Calu3 (cell line): ENCODE results near the gene NCK2. TPM values are rescaled to one million over a fixed set of nuclear protein-coding genes. Genes with fewer than 3 reads are reported as not detected.

Experiments
- BruUV-seq: library from RNA; stranded (reverse); fragments of 400-500 nt; replicated peaks from 2 replicates; lab custom pipeline; 2021; lab: Mats Ljungman, UMichigan
- CTCF ChIA-PET: fragments of 300-600 bp; sonication (Branson Sonifier 250); formaldehyde crosslinking; loops from one replicate; lab custom pipeline; 2022; ENCODE audit warnings: antibody characterized with exemption; lab: Charles Lee
- DNase-seq: peaks from one replicate; pipeline ENCODE4 v3.0.0; 2022
- H3K27ac Mint-ChIP-seq: one replicate; pipeline ENCODE4 v1.8.0; 2022; ENCODE audit warnings: mixed read lengths; ENCODE audit not compliant: unreplicated experiment
- H3K27me3 Mint-ChIP-seq: one replicate; pipeline ENCODE4 v1.8.0; 2022; ENCODE audit warnings: mixed read lengths; ENCODE audit not compliant: unreplicated experiment
- H3K36me3 Mint-ChIP-seq: one replicate; pipeline ENCODE4 v1.8.0; 2022; ENCODE audit warnings: mild to moderate bottlenecking, moderate library complexity, mixed read lengths; ENCODE audit not compliant: insufficient read depth, unreplicated experiment
- H3K4me1 Mint-ChIP-seq: one replicate; pipeline ENCODE4 v1.8.0; 2022; ENCODE audit warnings: mild to moderate bottlenecking, low read depth, mixed read lengths; ENCODE audit not compliant: unreplicated experiment
- H3K4me3 Mint-ChIP-seq: one replicate; pipeline ENCODE4 v1.8.0; 2022; ENCODE audit warnings: mild to moderate bottlenecking, low read depth, moderate library complexity, mixed read lengths; ENCODE audit not compliant: unreplicated experiment
- H3K9me3 Mint-ChIP-seq: one replicate; pipeline ENCODE4 v1.8.0; 2022; ENCODE audit warnings: low read depth, mixed read lengths; ENCODE audit not compliant: unreplicated experiment
- CTCF ChIP-seq: fragments of 200-600 bp; IDR thresholded peaks from one replicate; pipeline ENCODE4 v1.8.0; 2022; ENCODE audit warnings: antibody characterized with exemption; ENCODE audit not compliant: unreplicated experiment
- intact Hi-C: fragments of 100-400 bp; cut with micrococcal nuclease; formaldehyde crosslinking; loops from one replicate; pipeline ENCODE4 v1.10.0; 2022; ENCODE audit not compliant: unreplicated experiment
- total RNA-seq: library from RNA; stranded (reverse); gene quantifications from 2 replicates; pipeline ENCODE4 v1.2.3, GENCODE V29; 2022

The NCK2 gene
- total RNA-seq, 1 experiment from 2014 or later: 88.6 TPM

GRCh38 chr2:105708697-105709096 is 36.0 kb upstream of the NCK2 start:
- H3K36me3 Mint-ChIP-seq: no peaks in the 10 kb centered on the region
- no peak overlapping the region for H3K4me3 Mint-ChIP-seq
- CTCF ChIA-PET: no interaction called here
- H3K4me1 Mint-ChIP-seq: peaks cover 9% of the 10 kb centered on the region
- no TSS peak for BruUV-seq
- no peak overlapping the region for H3K27ac Mint-ChIP-seq
- intact Hi-C loops: no loop called here
- no peak for TF ChIP-seq CTCF
- H3K9me3 Mint-ChIP-seq: no peaks in the 10 kb centered on the region
- no peaks in the 10 kb centered on the region for H3K27me3 Mint-ChIP-seq
- no peak for DNase-seq

GRCh38 chr2:105711394-105711793 is 33.3 kb upstream of the NCK2 start:
- H3K36me3 Mint-ChIP-seq: no peaks in the 10 kb centered on the region
- TF ChIP-seq CTCF: no peak
- CTCF ChIA-PET: no interaction called here
- H3K4me3 Mint-ChIP-seq: no peak overlapping the region
- H3K27ac Mint-ChIP-seq: no peak overlapping the region
- no TSS peak for BruUV-seq
- no peak for DNase-seq
- intact Hi-C loops: no loop called here
- H3K27me3 Mint-ChIP-seq: no peaks in the 10 kb centered on the region
- peaks cover 9% of the 10 kb centered on the region for H3K4me1 Mint-ChIP-seq
- no peaks in the 10 kb centered on the region for H3K9me3 Mint-ChIP-seq

GRCh38 chr2:105712166-105712915 is 32.4 kb upstream of the NCK2 start:
- CTCF ChIA-PET: interaction anchor here (0.6 kb wide), 2 partner anchors 24 to 97 kb away, joined by 3 read pairs; no protein-coding TSS in a partner anchor
- peaks cover 16% of the 10 kb centered on the region for H3K4me1 Mint-ChIP-seq
- no peak overlapping the region for H3K4me3 Mint-ChIP-seq
- no peak for DNase-seq
- no peak for TF ChIP-seq CTCF
- H3K27me3 Mint-ChIP-seq: no peaks in the 10 kb centered on the region
- no peaks in the 10 kb centered on the region for H3K9me3 Mint-ChIP-seq
- no peak overlapping the region for H3K27ac Mint-ChIP-seq
- H3K36me3 Mint-ChIP-seq: no peaks in the 10 kb centered on the region
- intact Hi-C loops: no loop called here
- BruUV-seq: no TSS peak

GRCh38 chr2:105712981-105713596 is 31.6 kb upstream of the NCK2 start:
- Mint-ChIP-seq H3K36me3 (no peaks in the 10 kb centered on the region), H3K27me3 (no peaks in the 10 kb centered on the region), H3K4me3 (no peak overlapping the region), H3K4me1 (peaks cover 17% of the 10 kb centered on the region), H3K9me3 (no peaks in the 10 kb centered on the region), H3K27ac (no peak overlapping the region)
- BruUV-seq: no TSS peak
- no peak for DNase-seq
- intact Hi-C loops: no loop called here
- CTCF ChIA-PET: interaction anchor here (0.5 to 0.6 kb wide), 2 partner anchors 25 to 107 kb away, joined by 3 read pairs; no protein-coding TSS in a partner anchor
- TF ChIP-seq CTCF: no peak
